ENCODE results near the gene DBN1.
A peak's percentile ranks its signal among the peaks of the same experiment; 100 is the strongest.

Gene DBN1

GRCh38 chr5:177507596-177508220, 34.3 kb upstream of the DBN1 start:
- H2BK5ac ChIP-seq (ENCODE audit: low read length) = no peak overlapping the region
- H2BK12ac ChIP-seq (ENCODE audit: low read length) = no peak overlapping the region
- H4K91ac ChIP-seq (ENCODE audit: low read depth, low read length, poor library complexity) = no peak overlapping the region
- no peak overlapping the region for H3K4me3 ChIP-seq (ENCODE audit: low read length in 2 of 2)
- no peak overlapping the region for H2BK120ac ChIP-seq (ENCODE audit: low read depth, low read length)
- no peaks in the 10 kb centered on the region for H3K9me3 ChIP-seq (replicated peaks in 1 of 2; ENCODE audit: control insufficient read depth in 2 of 2, insufficient read depth in 1 of 2, low read depth in 1 of 2, low read length in 2 of 2)
- H3K27me3 ChIP-seq (ENCODE audit: control insufficient read depth in 3 of 3, insufficient read depth in 3 of 3, low read depth in 1 of 3, low read length in 3 of 3) = no peaks in the 10 kb centered on the region
- no peak overlapping the region for H3K14ac ChIP-seq (ENCODE audit: low read length)
- WGBS, 2 donors (ENCODE audit: extremely low coverage in 2 of 2, insufficient read length in 2 of 2, insufficient replicate concordance in 1 of 2) = no CpG with 5 or more reads among the region's 17 CpGs
- peak overlapping the region; percentile 55 for H3K23ac ChIP-seq (ENCODE audit: low read depth, low read length, poor library complexity)
- H3K18ac ChIP-seq (ENCODE audit: low read length) = no peak overlapping the region
- peaks cover 23 to 29% of the 10 kb centered on the region in 2 donors for H3K36me3 ChIP-seq (replicated peaks in 1 of 2; ENCODE audit: control insufficient read depth in 2 of 2, insufficient read depth in 2 of 2, low read length in 2 of 2)
- H2BK15ac ChIP-seq (ENCODE audit: low read length) = no peak overlapping the region
- H2AFZ ChIP-seq (ENCODE audit: low read length) = no peak overlapping the region
- H3K4me1 ChIP-seq (ENCODE audit: control insufficient read depth in 2 of 2, insufficient read depth in 1 of 2, low read depth in 1 of 2, low read length in 2 of 2) = peaks cover 4 to 21% of the 10 kb centered on the region in 2 donors
- H3K27ac ChIP-seq (replicated peaks; ENCODE audit: low read length) = no peak overlapping the region
- no peak overlapping the region for H3K4ac ChIP-seq (ENCODE audit: low read length)
- no peak overlapping the region for H2AK5ac ChIP-seq (ENCODE audit: low read depth, low read length)
- H4K8ac ChIP-seq (ENCODE audit: low read depth, low read length) = no peak overlapping the region
- H3K9ac ChIP-seq (ENCODE audit: low read depth, low read length, poor library complexity) = peak overlapping the region; percentile 60
- no peak overlapping the region for H3K4me2 ChIP-seq (ENCODE audit: insufficient read depth, low read length, poor library complexity, severe bottlenecking)
- DNase-seq (ENCODE audit: low spot score) = no peak
- peaks cover 14% of the 10 kb centered on the region for H3K79me1 ChIP-seq (ENCODE audit: low read depth, low read length)

- Histone ChIP-seq H3K4me1 (ENCODE audit: control insufficient read depth in 2 of 2, insufficient read depth in 1 of 2, low read depth in 1 of 2, low read length in 2 of 2) (peaks cover 7 to 26% of the 10 kb centered on the region in 2 donors), H3K14ac (ENCODE audit: low read length) (no peak overlapping the region), H3K23ac (ENCODE audit: low read depth, low read length, poor library complexity) (no peak overlapping the region), H3K9me3 (replicated peaks in 1 of 2; ENCODE audit: control insufficient read depth in 2 of 2, insufficient read depth in 1 of 2, low read depth in 1 of 2, low read length in 2 of 2) (no peaks in the 10 kb centered on the region), H3K18ac (ENCODE audit: low read length) (no peak overlapping the region), H2BK15ac (ENCODE audit: low read length) (no peak overlapping the region), H3K4ac (ENCODE audit: low read length) (no peak overlapping the region), H3K4me2 (ENCODE audit: insufficient read depth, low read length, poor library complexity, severe bottlenecking) (no peak overlapping the region), H4K91ac (ENCODE audit: low read depth, low read length, poor library complexity) (no peak overlapping the region), H3K9ac (ENCODE audit: low read depth, low read length, poor library complexity) (no peak overlapping the region), H2BK5ac (ENCODE audit: low read length) (no peak overlapping the region), H3K27ac (replicated peaks; ENCODE audit: low read length) (no peak overlapping the region), H2BK12ac (ENCODE audit: low read length) (no peak overlapping the region), H2AFZ (ENCODE audit: low read length) (no peak overlapping the region), H3K36me3 (replicated peaks in 1 of 2; ENCODE audit: control insufficient read depth in 2 of 2, insufficient read depth in 2 of 2, low read length in 2 of 2) (peaks cover 19 to 24% of the 10 kb centered on the region in 2 donors), H4K8ac (ENCODE audit: low read depth, low read length) (no peak overlapping the region), H3K27me3 (ENCODE audit: control insufficient read depth in 3 of 3, insufficient read depth in 3 of 3, low read depth in 1 of 3, low read length in 3 of 3) (no peaks in the 10 kb centered on the region), H2BK120ac (ENCODE audit: low read depth, low read length) (no peak overlapping the region), H2AK5ac (ENCODE audit: low read depth, low read length) (no peak overlapping the region), H3K4me3 (ENCODE audit: low read length in 2 of 2) (no peak overlapping the region), H3K79me1 (ENCODE audit: low read depth, low read length) (peaks cover 12% of the 10 kb centered on the region)
- no CpG with 5 or more reads among the region's 9 CpGs for WGBS, 2 donors (ENCODE audit: extremely low coverage in 2 of 2, insufficient read length in 2 of 2, insufficient replicate concordance in 1 of 2)
- DNase-seq (ENCODE audit: low spot score) = no peak
Observed at GRCh38 chr5:177507165-177507564, 33.7 kb upstream of the DBN1 start.

- Histone ChIP-seq H2AK5ac (ENCODE audit: low read depth, low read length) (no peak overlapping the region), H3K23ac (ENCODE audit: low read depth, low read length, poor library complexity) (no peak overlapping the region), H3K9ac (ENCODE audit: low read depth, low read length, poor library complexity) (no peak overlapping the region), H3K4me1 (ENCODE audit: control insufficient read depth in 2 of 2, insufficient read depth in 1 of 2, low read depth in 1 of 2, low read length in 2 of 2) (peaks cover 13 to 39% of the 10 kb centered on the region in 2 donors), H2BK120ac (ENCODE audit: low read depth, low read length) (no peak overlapping the region), H3K27me3 (ENCODE audit: control insufficient read depth in 3 of 3, insufficient read depth in 3 of 3, low read depth in 1 of 3, low read length in 3 of 3) (no peaks in the 10 kb centered on the region), H3K14ac (ENCODE audit: low read length) (no peak overlapping the region), H3K18ac (ENCODE audit: low read length) (no peak overlapping the region), H3K4me3 (ENCODE audit: low read length in 2 of 2) (no peak overlapping the region), H3K79me1 (ENCODE audit: low read depth, low read length) (peaks cover 8% of the 10 kb centered on the region), H4K8ac (ENCODE audit: low read depth, low read length) (no peak overlapping the region), H2AFZ (ENCODE audit: low read length) (no peak overlapping the region), H2BK15ac (ENCODE audit: low read length) (no peak overlapping the region), H3K27ac (replicated peaks; ENCODE audit: low read length) (no peak overlapping the region), H4K91ac (ENCODE audit: low read depth, low read length, poor library complexity) (no peak overlapping the region), H3K36me3 (replicated peaks in 1 of 2; ENCODE audit: control insufficient read depth in 2 of 2, insufficient read depth in 2 of 2, low read length in 2 of 2) (peaks cover 2 to 3% of the 10 kb centered on the region in 2 donors), H3K9me3 (replicated peaks in 1 of 2; ENCODE audit: control insufficient read depth in 2 of 2, insufficient read depth in 1 of 2, low read depth in 1 of 2, low read length in 2 of 2) (no peaks in the 10 kb centered on the region), H3K4ac (ENCODE audit: low read length) (no peak overlapping the region), H2BK5ac (ENCODE audit: low read length) (peak overlapping the region; percentile 75), H3K4me2 (ENCODE audit: insufficient read depth, low read length, poor library complexity, severe bottlenecking) (no peak overlapping the region), H2BK12ac (ENCODE audit: low read length) (peak overlapping the region; percentile 22)
- no peak for DNase-seq (ENCODE audit: low spot score)
- no CpG with 5 or more reads among the region's 4 CpGs for WGBS, 2 donors (ENCODE audit: extremely low coverage in 2 of 2, insufficient read length in 2 of 2, insufficient replicate concordance in 1 of 2)
Observed at GRCh38 chr5:177505075-177505474, 31.6 kb upstream of the DBN1 start.

- Histone ChIP-seq H3K23ac (ENCODE audit: low read depth, low read length, poor library complexity) (peak overlapping the region; percentile 73), H3K27me3 (ENCODE audit: control insufficient read depth in 3 of 3, insufficient read depth in 3 of 3, low read depth in 1 of 3, low read length in 3 of 3) (peaks cover 0 to 3% (median 0%) of the 10 kb centered on the region in 3 experiments), H2AFZ (ENCODE audit: low read length) (peak overlapping the region; percentile 52), H4K91ac (ENCODE audit: low read depth, low read length, poor library complexity) (no peak overlapping the region), H2BK15ac (ENCODE audit: low read length) (peak overlapping the region; percentile 64), H3K4me2 (ENCODE audit: insufficient read depth, low read length, poor library complexity, severe bottlenecking) (no peak overlapping the region), H3K27ac (replicated peaks; ENCODE audit: low read length) (no peak overlapping the region), H3K79me1 (ENCODE audit: low read depth, low read length) (peaks cover 5% of the 10 kb centered on the region), H3K4me1 (ENCODE audit: control insufficient read depth in 2 of 2, insufficient read depth in 1 of 2, low read depth in 1 of 2, low read length in 2 of 2) (peaks cover 12 to 35% of the 10 kb centered on the region in 2 donors), H3K4me3 (ENCODE audit: low read length in 2 of 2) (no peak overlapping the region), H4K8ac (ENCODE audit: low read depth, low read length) (no peak overlapping the region), H3K36me3 (replicated peaks in 1 of 2; ENCODE audit: control insufficient read depth in 2 of 2, insufficient read depth in 2 of 2, low read length in 2 of 2) (peaks cover 0 to 2% of the 10 kb centered on the region in 2 donors), H3K9ac (ENCODE audit: low read depth, low read length, poor library complexity) (no peak overlapping the region), H2AK5ac (ENCODE audit: low read depth, low read length) (peak overlapping the region; percentile 2), H3K18ac (ENCODE audit: low read length) (no peak overlapping the region), H2BK5ac (ENCODE audit: low read length) (peak overlapping the region; percentile 75), H2BK12ac (ENCODE audit: low read length) (peak overlapping the region; percentile 41), H3K4ac (ENCODE audit: low read length) (no peak overlapping the region), H2BK120ac (ENCODE audit: low read depth, low read length) (peak overlapping the region; percentile 47), H3K9me3 (replicated peaks in 1 of 2; ENCODE audit: control insufficient read depth in 2 of 2, insufficient read depth in 1 of 2, low read depth in 1 of 2, low read length in 2 of 2) (no peaks in the 10 kb centered on the region), H3K14ac (ENCODE audit: low read length) (peak overlapping the region; percentile 56)
- DNase-seq (ENCODE audit: low spot score) = no peak
- WGBS, 2 donors (ENCODE audit: extremely low coverage in 2 of 2, insufficient read length in 2 of 2, insufficient replicate concordance in 1 of 2) = no CpG with 5 or more reads among the region's 47 CpGs
Observed at GRCh38 chr5:177504086-177505056, 30.9 kb upstream of the DBN1 start.
